ENCODE measurements around the gene METTL21C. TPM values are rescaled to one million over a fixed set of nuclear protein-coding genes. Genes with fewer than 3 reads are reported as not detected.

Gene METTL21C
- total and polyA plus RNA-seq, 3 donors from 2014 or later = 0.25 to 1.8 TPM; not detected in 1

GRCh38 chr13:102703726-102704035 is 8.8 kb upstream of the METTL21C start:
- intact Hi-C loops (cut with DNase I; ENCODE audit: low total_unique reads) = no loop called here
- TF ChIP-seq CTCF (IDR thresholded peaks at IDR 0.05) = no peak
- Histone ChIP-seq H3K9me3 (no peaks in the 10 kb centered on the region), H3K27ac (no peak overlapping the region), H3K27me3 (no peaks in the 10 kb centered on the region), H3K36me3 (ENCODE audit: low read depth, missing control alignments) (no peaks in the 10 kb centered on the region), H3K4me1 (no peaks in the 10 kb centered on the region), H3K4me3 (no peak overlapping the region)
- DNase-seq = no peak

GRCh38 chr13:102702965-102703725 is 8.3 kb upstream of the METTL21C start:
- H3K4me3 ChIP-seq = no peak overlapping the region
- intact Hi-C loops (cut with DNase I; ENCODE audit: low total_unique reads) = no loop called here
- TF ChIP-seq CTCF (IDR thresholded peaks at IDR 0.05) (no peak), POLR2A (IDR thresholded peaks at IDR 0.05) (no peak)
- 61 to 71% methylated on average over 8 of the region's 8 CpGs for WGBS, 2 donors
- DNase-seq = no peak
- no peaks in the 10 kb centered on the region for H3K36me3 ChIP-seq (ENCODE audit: low read depth, missing control alignments)
- H3K9me3 ChIP-seq = no peaks in the 10 kb centered on the region
- H3K27ac ChIP-seq = no peak overlapping the region
- H3K27me3 ChIP-seq = no peaks in the 10 kb centered on the region
- H3K4me1 ChIP-seq = no peaks in the 10 kb centered on the region

GRCh38 chr13:102701331-102701730 is 6.5 kb upstream of the METTL21C start:
- TF ChIP-seq POLR2A (IDR thresholded peaks at IDR 0.05) = no peak
- H3K4me1 ChIP-seq = no peaks in the 10 kb centered on the region
- whole genome bisulfite sequencing, 2 donors = 83 to 87% methylated on average over 5 of the region's 5 CpGs
- no peaks in the 10 kb centered on the region for H3K27me3 ChIP-seq
- intact Hi-C loops (cut with DNase I; ENCODE audit: low total_unique reads) = no loop called here
- no peaks in the 10 kb centered on the region for H3K9me3 ChIP-seq
- no peak overlapping the region for H3K27ac ChIP-seq
- no peaks in the 10 kb centered on the region for H3K36me3 ChIP-seq (ENCODE audit: low read depth, missing control alignments)
- no peak overlapping the region for H3K4me3 ChIP-seq
- no peak for DNase-seq

GRCh38 chr13:102700088-102701031 is 5.5 kb upstream of the METTL21C start:
- H3K4me1 ChIP-seq = no peaks in the 10 kb centered on the region
- TF ChIP-seq POLR2A (IDR thresholded peaks at IDR 0.05) (no peak), CTCF (IDR thresholded peaks at IDR 0.05) (no peak)
- H3K36me3 ChIP-seq (ENCODE audit: low read depth, missing control alignments) = no peaks in the 10 kb centered on the region
- peak overlapping the region in 1 of 2 donors; percentile 41 for H3K27ac ChIP-seq
- peak; percentile 24 for DNase-seq
- no peaks in the 10 kb centered on the region for H3K9me3 ChIP-seq
- no peaks in the 10 kb centered on the region for H3K27me3 ChIP-seq
- WGBS, 2 donors = 44 to 48% methylated on average over 14 of the region's 14 CpGs
- intact Hi-C loops (cut with DNase I; ENCODE audit: low total_unique reads) = no loop called here
- H3K4me3 ChIP-seq = no peak overlapping the region

GRCh38 chr13:102699504-102699903 is 4.7 kb upstream of the METTL21C start:
- 80 to 94% methylated on average over 3 of the region's 3 CpGs for WGBS, 2 donors
- Histone ChIP-seq H3K27ac (no peak overlapping the region), H3K4me3 (no peak overlapping the region), H3K9me3 (no peaks in the 10 kb centered on the region), H3K27me3 (no peaks in the 10 kb centered on the region), H3K36me3 (ENCODE audit: low read depth, missing control alignments) (no peaks in the 10 kb centered on the region), H3K4me1 (no peaks in the 10 kb centered on the region)
- TF ChIP-seq POLR2A (IDR thresholded peaks at IDR 0.05) = no peak
- no peak for DNase-seq
- intact Hi-C loops (cut with DNase I; ENCODE audit: low total_unique reads) = no loop called here
